HG03066 (cell line): ENCODE measurements around the gene GORASP2.
"Not testable (repeated sequence)": the region's sequence is repeated elsewhere in the genome, so short reads cannot be mapped to it uniquely, and the experiment has no call there.

Source experiments
- ATAC-seq: cut with Tn5 transposase; IDR thresholded peaks from one replicate; pipeline ENCODE4 v1.9.1; 2021; ENCODE audit warnings: low read depth; ENCODE audit not compliant: unreplicated experiment

Gene GORASP2

DNA sequence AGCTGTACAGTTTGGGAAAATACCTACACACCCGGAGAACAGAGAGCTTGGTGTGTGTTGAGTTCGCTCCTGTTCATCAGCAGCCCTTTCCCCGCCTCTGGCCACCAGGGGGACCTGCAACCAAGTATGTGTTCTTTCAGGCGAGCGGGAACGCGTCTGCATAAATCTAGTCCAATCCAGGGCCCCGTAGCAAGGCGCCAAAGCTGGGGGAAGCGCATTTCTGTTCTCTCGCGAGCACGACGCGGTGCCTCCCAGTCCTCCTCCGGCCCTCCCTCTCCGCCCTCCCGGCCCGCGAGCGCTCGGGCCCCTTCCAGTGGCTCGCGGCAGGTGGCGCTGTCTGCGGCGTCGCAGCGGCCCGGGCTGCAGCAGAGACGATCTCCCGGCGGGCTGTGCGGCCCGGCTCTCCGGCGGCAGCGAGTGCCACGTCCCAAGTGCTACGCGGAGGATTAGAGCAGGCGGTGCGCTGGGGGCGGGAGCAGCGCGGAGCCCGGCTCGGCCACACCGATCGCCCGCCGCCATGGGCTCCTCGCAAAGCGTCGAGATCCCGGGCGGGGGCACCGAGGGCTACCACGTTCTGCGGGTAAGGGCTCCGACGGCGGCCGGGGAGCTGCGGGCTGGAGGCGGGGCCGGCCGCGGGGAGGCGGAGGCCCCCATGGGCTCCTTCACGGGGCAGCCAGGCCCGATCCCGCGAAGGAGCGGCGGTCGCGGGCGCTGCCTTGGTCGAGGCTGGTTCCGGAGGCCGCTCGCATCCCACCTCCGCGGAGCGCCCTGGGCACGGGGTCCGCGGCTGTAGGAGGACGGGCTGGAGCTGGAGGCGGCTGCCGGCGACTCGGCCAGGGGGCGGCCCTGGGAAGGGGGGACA, at the start of gene GORASP2:
Gene GORASP2, plus strand, starts transcription at position 430 of the 862 bp plus-strand sequence. Its CDS starts 88 bp downstream, at position 518.
- peak; percentile 90 for ATAC-seq

DNA sequence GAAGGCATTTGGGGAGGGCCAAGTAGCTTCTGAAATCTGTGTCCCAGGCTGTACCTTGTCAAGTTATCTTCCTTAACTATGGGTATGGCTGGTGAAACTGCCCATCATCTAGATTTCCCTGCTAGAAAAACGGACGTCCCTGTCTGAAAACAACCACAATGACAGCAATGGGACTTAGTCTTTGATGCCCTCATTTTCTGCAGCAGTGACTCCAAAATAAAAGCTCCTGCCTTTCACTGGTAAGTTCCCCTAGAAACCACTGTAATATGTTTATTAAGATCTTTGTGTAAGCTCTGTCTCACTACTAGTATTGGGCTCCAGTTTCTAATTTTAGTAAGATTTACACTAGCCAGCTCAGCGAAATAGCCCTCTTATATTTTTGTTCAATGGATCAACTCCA, 47.2 kb upstream of the GORASP2 start:
- ATAC-seq: no peak

DNA sequence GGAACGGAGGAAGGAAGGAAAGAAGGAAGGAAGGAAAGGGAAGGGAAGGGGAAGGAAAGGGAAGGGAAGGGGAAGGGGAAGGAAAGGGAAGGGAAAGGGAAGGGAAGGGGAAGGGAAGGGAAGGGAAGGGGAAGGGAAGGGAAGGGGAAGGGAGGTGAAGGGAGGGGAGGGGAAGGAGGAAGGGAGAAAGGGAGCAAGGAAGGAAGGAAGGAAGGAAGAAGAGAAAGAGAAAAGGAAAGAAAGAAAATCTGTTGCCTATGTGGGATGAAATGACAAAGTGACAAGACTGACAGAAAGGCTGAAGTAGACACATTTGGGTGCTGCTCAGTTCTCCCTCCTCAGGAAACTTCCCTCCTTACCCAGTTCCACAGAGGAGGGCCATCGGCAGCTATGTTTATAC, 46.3 kb upstream of the GORASP2 start:
- no peak for ATAC-seq

DNA sequence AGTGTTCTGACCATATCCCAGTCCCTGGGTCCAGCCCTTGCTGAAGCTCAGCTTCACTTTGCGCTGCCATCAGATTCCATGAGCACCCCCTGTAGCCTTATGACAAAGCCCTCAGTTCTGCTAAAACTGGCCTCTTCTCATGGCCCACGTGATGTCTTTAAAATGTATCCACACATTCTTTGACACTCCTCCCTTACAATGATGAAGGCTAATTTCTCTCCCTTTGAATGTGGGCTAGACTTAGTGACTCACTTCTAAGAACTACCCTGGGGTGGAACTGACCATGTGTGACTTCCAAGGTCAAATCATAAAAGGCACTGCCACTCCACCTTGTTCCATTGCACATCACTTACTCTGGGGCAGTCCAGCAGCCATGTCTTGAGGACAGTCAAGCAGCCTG, 45.4 kb upstream of the GORASP2 start:
- no peak for ATAC-seq

DNA sequence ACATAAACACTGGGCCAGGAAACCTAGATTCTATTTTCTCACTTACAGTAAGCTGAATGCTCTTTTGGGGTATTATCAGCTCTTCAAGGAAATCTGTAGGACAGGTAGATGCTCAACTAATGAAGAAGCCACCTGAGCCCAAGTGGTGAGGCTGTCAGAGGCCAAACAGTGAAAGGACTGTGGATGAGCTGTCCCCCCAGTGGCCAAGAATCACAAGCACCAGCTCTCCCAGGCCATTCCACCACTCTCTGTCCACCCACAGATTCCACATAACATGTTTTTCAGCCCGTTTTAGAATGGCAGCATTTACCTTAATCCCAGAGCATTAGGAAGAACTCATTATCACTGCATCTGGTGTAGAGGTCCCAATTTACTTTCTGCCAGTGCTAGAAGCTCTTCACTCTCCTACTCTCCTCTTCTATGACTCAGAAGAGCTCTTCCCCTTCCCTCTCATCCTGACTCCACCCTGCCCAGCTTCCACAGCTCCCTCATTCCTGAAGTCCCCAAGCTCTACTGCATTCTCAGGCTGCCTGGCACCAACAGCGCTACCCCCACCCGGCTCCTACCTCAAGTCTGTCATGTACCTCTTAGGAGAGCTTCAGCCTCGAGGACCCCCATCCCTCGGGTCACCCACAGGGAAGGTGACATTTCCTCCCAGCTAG, 43.8 kb upstream of the GORASP2 start:
- ATAC-seq: no peak

DNA sequence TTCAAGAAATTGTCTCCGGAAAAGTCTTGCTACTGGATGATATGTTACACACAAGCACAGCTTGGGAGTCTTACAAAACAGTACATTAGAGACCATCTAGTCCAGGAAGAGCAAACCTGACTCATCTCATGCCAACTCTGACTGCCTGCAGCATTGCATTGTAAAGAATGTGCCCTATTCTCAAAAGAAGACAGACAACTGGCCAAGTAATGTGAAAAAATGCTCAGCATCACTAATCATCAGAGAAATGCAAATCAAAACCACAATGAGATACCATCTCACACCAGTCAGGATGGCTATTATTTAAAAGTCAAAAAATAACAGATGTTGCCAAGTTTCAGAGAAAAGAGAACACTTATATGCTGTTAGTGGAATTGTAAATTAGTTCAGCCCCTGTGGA, 42.7 kb upstream of the GORASP2 start:
- no peak for ATAC-seq

DNA sequence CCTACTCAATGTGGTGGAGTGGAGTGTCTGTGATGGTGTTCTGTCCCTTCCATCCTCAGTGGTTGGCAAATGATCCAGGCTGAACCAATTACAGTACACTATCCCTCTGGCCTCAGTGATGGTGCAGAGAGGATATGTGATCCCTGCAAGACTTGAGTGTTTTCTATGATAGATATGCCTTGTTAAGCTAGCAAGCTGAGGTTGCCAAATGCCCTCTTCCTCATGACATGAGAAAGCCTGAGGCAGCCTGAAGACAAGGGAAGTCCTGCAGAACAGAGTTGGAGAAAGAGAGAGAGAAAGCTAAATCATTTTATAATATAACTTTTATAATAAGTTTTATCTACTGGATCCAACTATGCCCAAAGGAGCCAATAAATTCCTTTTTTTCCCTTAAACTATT, 41.6 kb upstream of the GORASP2 start:
- ATAC-seq: no peak

DNA sequence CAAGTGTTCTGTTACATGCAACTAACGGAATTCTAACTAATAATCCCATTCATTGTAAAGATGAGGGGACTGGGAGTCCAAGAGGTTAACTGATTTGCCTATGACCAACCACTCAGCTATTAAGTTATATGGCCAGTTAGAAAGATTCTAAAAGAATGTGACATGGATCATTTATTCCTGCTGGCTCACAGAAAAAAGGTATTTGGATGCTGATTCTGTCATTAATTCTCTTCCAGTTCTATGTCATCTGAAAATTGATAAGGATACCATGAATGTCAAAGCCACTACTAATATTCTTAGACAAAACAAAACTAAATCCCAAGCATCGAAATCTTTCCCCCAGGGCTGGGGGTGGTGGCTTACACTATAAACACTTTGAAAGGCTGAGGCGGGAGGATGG, 41.2 kb upstream of the GORASP2 start:
- no peak for ATAC-seq

DNA sequence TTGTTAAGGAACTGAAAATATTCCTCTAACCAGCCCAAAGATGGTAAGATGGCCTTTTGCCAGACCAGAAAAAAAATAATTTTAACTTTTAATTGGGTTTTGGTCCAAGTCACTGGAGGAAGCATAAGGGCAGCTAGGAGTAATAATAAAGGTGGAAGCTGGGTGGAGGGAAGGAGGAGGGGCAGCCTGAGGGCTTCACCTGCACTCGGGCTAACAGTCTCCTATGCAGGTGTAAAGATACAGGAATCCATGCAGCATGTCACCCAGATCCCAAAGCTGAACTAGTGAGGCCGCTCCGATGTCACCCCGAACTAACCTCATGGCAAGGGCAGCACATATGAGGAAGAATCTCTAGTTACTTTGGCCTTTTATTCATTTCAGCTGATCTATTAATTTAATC, 37.2 kb upstream of the GORASP2 start:
- no peak for ATAC-seq

DNA sequence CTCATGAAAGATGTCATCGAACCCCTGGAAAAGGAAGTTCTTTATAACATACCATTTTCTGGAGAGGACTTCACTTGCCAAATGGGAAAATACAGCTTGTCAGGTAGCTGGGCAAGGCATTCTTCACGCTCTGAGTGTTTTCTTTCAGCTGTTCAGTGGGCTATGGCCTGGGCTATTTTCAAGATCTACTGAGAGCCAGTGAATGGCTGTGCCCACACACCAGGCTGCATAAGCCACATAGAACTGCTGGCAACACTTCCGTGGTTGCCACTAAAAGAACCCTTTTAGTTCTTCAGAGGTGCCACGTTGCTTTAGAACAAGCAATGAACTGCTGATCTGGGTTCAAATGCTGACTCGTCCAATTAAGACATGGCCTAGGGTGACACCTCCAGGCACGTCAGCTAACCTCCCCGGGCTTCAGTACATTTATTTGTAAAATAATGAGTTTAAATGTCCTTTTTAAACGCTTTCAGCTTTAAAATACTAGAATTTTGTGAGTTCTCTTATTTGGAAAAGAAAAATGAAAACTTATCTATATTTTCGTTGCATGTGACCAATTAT, 36.6 kb upstream of the GORASP2 start:
- no peak for ATAC-seq

DNA sequence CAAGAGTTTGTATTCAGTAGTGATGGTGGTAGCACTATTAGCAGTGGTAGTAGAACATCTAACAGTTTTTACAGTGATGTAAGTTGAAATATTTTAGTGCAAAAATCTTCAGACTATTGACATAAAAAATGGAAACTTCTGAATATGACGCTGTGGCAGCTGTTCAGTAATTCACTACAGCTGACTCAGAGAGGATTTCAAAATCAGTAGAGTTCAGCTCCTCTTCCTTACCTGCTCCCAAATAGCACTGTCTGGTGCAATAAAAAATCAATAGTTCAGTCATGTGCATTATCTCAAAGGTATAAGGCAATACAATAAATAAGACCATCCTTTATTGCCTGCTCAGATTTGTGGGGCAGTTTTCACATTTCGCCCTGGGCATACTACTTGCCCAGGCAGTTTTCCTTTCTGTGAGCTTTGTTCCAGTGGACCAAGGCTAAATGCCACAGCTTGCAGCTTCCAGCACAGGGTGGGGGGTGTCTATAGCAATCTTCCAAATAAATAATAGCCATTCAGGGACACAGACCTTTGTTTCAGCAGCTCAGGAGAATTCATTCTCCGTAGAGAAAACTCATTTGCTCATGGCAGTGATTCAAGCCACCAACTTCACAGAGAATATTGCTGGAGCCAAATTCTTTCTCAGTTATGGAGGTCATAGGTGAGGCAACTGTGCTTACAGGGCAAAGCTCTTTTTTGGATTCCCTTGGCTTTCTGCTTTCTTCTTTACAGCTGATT, 33.9 kb upstream of the GORASP2 start:
- ATAC-seq: no peak

DNA sequence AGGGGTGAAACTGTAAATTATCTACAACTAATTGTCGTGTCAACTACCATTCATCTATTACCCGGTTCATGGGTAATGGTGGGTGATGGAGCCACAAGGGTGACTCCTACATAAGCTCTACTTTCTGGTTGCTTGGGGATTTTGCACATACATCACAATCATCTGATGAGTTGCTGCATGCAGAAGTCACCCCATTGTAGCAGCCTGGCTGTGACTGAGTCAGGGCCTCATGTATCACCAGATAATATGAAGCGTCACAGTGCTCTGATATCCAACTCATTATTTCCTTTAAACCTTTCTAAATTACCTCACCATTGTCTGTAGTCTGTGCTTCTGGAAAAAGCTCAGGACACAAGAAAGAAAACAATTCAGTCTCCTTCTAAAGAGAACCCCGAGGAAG, 32.4 kb upstream of the GORASP2 start:
- no peak for ATAC-seq

DNA sequence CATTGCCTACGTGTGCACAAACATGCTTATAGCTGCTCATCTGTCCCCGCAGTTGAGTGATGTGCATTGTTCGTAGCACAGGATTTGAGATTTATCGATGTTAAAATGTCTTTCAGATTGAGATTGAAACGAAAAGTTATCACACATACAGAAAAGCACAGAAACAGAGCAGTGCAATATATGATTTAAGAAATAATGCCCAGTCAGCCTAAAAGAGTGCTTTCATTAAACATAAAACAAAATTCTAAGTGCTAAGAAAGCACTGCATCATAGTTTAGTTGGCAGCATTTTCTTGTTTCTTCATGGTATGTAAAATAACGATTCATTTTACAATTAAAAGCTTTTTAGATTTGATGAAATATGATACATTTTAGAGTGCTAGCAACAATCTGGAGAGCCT, 31.9 kb upstream of the GORASP2 start:
- ATAC-seq: no peak

DNA sequence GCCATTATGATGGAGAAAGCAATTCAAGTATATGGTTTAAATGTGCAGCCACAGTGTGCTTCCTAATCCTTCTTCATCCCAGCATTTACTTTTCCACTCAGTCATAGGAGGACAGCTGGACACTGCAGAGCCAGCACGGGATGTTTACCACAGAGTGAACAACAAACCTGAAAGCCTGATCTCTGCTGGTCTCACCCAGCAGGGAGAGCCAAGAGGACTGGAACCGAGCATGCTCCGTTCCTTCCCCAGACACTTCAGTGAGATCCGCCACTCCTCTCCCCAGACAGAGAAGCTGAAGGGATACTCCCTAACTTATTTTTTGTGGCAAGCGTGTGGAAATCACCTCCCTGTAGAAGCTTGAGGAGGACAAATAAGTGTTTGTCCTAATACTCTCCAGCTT, 23.2 kb upstream of the GORASP2 start:
- no peak for ATAC-seq

DNA sequence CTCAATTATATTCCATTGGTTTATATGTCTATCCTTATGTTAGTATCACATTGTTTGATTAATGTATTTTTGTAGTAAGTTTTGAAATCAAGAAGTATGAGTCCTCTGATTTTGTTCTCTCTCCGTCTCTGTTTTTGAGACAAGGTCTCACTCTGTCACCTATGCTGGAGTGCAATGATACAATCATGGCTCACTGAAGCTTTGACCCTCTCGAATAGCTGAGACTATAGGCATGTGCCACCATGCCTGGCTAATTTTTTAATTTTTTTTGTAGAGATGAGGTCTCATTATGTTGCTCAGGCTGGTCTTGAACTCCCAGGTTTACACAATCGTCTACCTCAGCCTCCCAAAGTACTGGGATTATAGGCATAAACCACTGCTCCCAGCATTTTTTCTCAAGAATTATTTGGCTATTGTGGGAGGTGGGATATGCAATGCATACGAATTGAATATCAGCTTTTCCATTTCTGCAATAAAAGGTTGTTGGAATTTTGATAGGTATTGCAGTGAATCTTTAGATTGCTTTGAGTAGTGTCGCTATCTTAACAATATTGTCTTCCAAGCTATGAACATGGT, 17.7 kb upstream of the GORASP2 start:
- no peak for ATAC-seq

DNA sequence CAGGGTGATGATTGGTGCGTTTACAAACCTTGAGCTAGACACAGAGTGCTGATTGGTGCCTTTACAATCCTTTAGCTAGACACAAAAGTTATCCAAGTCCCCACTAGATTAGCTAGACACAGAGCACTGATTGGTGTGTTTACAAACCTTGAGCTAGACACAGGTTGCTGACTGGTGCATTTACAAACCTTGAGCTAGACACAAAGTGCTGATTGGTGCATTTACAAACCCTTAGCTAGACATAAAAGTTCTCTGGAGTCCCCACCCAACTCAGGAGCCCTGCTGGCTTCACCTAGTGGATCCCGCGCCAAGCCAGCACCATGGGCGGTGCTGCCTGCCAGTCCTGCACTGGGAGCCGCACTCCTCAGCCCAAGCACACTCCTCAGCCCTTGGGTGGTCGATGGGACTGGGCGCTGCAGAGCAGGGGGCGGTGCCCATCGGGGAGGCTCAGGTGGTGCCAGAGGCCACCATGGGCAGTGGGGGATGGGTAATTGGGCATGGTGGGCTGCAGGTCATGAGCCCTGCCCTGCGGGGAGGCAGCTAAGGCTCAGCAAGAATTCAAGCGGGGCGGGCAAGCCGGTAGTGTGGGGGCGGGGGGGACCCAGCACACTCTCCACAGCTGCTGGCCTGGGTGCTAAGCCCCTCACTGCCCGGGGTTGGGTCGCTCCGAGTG, 13.9 kb upstream of the GORASP2 start:
- ATAC-seq: not testable (repeated sequence)

DNA sequence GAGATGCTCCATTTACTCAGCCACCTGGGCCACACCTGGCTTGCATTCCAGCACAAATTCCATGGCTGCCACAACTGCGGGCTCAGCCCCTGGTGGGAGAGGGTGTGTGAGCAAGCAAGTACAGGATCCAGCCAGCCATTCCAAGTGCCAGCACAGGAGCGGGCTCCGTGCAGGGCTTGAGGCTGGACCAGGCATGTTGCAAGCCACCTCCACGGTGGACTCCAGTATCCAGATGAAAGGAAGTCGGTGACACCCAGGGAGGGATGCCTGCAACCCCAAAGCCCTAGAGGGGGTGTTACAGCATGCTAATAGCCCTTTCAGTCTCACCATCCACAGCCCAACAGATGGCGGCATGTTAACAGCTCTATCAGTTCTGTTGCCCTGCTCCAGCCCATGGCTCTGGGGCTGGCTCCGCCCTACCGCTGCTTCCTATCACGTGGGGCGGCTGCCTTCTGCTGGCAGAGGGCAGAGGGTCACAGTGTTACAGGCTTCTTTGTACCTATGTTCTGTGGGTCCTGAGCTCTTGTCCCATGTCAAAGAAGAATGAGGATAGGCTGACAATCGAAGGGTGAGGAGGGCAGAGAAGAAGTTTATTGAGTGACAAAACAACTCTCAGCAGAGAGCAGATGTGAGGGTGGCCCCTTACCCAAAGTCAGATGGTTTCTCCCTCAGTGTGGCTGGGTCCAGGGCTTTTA, 11.7 kb upstream of the GORASP2 start:
- ATAC-seq: no peak

DNA sequence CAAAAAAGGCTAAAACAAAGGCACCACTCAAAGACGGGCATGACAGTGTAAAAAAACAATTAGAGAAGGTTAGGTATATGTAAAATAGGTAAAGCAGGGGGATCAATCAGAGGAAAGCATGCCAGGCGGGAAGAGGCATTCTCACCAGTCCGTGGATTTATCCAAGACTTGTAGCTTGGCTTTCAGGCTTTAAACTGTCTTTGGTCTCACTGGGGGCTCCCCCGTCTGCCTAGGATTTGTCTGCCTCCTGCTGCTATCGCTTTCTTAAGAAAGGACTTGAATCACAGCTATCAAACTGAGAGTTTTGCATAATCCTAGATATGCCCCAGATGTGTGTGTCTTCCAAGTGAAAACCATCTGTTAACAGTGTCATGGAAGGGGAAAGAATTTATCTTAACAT, 11.1 kb upstream of the GORASP2 start:
- no peak for ATAC-seq

DNA sequence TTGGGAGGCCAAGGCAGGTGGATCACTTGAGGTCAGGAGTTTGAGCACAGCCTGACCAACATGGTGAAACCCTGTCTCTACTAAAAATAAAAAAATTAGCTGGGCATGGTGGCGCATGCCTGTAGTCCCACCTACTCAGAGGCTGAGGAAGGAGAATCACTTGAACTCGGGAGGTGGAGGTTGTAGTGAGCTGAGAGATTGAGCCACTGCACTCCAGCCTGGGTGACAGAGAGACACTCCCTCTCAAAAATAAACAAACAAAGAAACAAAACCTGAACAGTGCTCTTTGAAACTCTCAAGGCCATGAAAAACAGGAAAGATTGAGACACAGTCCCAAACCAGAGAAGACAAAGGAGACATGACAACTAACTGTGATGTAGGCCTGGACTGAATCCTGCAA, 7.2 kb upstream of the GORASP2 start:
- not testable (repeated sequence) for ATAC-seq
